OCI-LY7 (cell line): ENCODE results near the gene ADRA2B. TPM values are rescaled to one million over a fixed set of nuclear protein-coding genes. Genes with fewer than 3 reads are reported as not detected.

Experiments used
- BruUV-seq: library from RNA; stranded (reverse); fragments of 400-500 nt; replicated peaks from 2 replicates; lab custom pipeline; 2021; lab: Mats Ljungman, UMichigan
- CTCF ChIA-PET: fragments of 300-600 bp; sonication (Branson Sonifier 250); formaldehyde crosslinking; loops from one replicate; lab custom pipeline; 2022; ENCODE audit warnings: antibody characterized with exemption; ENCODE audit not compliant: unreplicated experiment; lab: Charles Lee
- POLR2A ChIA-PET: fragments of 300-600 bp; sonication (Branson Sonifier 250); formaldehyde crosslinking; loops from one replicate; lab custom pipeline; 2022; ENCODE audit warnings: antibody characterized with exemption; lab: Charles Lee
- DNase-seq: peaks from one replicate; pipeline ENCODE4 v3.0.0-alpha.2; 2015; ENCODE audit warnings: low spot score
- H2AFZ ChIP-seq: fragments of 200-600 bp; sonication (generic), shearing (Covaris generic); 2 replicates; pipeline ENCODE4 v1.6.1; 2014; ENCODE audit warnings: mild to moderate bottlenecking, antibody characterized with exemption, low read length, moderate library complexity
- H3K27ac ChIP-seq: fragments of 200-600 bp; sonication (generic); 2 replicates; pipeline ENCODE4 v1.5.1; 2014; ENCODE audit warnings: mixed run types, low read depth, mild to moderate bottlenecking, moderate library complexity, low read length, inconsistent platforms; ENCODE audit not compliant: poor library complexity, severe bottlenecking
- H3K36me3 ChIP-seq: fragments of 200-600 bp; sonication (generic); 2 replicates; pipeline ENCODE4 v1.6.1; 2014; ENCODE audit warnings: mild to moderate bottlenecking, antibody characterized with exemption, low read length, moderate library complexity, mixed read lengths; ENCODE audit not compliant: insufficient read depth
- H3K4me1 ChIP-seq: fragments of 200-600 bp; sonication (generic); 2 replicates; pipeline ENCODE4 v1.5.1; 2014; ENCODE audit warnings: mild to moderate bottlenecking, low read length; ENCODE audit not compliant: insufficient read depth, poor library complexity, severe bottlenecking
- H3K4me2 ChIP-seq: fragments of 200-600 bp; sonication (generic); 2 replicates; pipeline ENCODE4 v1.6.1; 2014; ENCODE audit warnings: mild to moderate bottlenecking, low read length
- H3K4me3 ChIP-seq: fragments of 200-600 bp; sonication (generic); 2 replicates; pipeline ENCODE4 v1.5.1; 2014; ENCODE audit warnings: mild to moderate bottlenecking, low read depth, low read length; ENCODE audit not compliant: poor library complexity, severe bottlenecking
- H3K79me2 ChIP-seq: fragments of 200-600 bp; sonication (generic); 2 replicates; pipeline ENCODE4 v1.6.1; 2016; ENCODE audit warnings: low read depth, mild to moderate bottlenecking, low read length, moderate library complexity, mixed read lengths; ENCODE audit not compliant: insufficient read depth
- H3K9me2 ChIP-seq: fragments of 200-600 bp; sonication (generic); 2 replicates; pipeline ENCODE4 v1.6.1; 2016; ENCODE audit warnings: mild to moderate bottlenecking, low read length, mixed read lengths; ENCODE audit not compliant: insufficient read depth
- H3K9me3 ChIP-seq: fragments of 200-600 bp; sonication (generic); 2 replicates; pipeline ENCODE4 v1.6.1; 2014; ENCODE audit warnings: mild to moderate bottlenecking, mixed run types, low read length, mixed read lengths
- H4K20me1 ChIP-seq: fragments of 200-600 bp; sonication (generic); 2 replicates; pipeline ENCODE4 v1.6.1; 2014; ENCODE audit warnings: mild to moderate bottlenecking, antibody characterized with exemption, low read length, moderate library complexity, mixed read lengths; ENCODE audit not compliant: insufficient read depth
- EZH2phosphoT487 ChIP-seq: fragments of 200-600 bp; sonication (generic); IDR thresholded peaks from 2 replicates; pipeline ENCODE4 v1.6.1; 2018; ENCODE audit warnings: low read depth, borderline replicate concordance, mild to moderate bottlenecking, mixed run types, antibody characterized with exemption, low read length, moderate library complexity, mixed read lengths
- intact Hi-C: fragments of 100-400 bp; cut with micrococcal nuclease; formaldehyde crosslinking; loops from one replicate; pipeline ENCODE4 v1.10.0; 2022; ENCODE audit not compliant: unreplicated experiment
- total RNA-seq, 2 experiments: library from RNA; depleted of rRNA in 1 of 2; stranded (reverse); fragments of >200 nt in 1 of 2; shearing (Covaris generic) in 1 of 2; gene quantifications; 2 replicates each; pipeline ENCODE4 v1.2.3, GENCODE V29; 2014 to 2022
- TF ChIP-seq, protein P1 (sequence below): fragments of 200-600 bp; sonication (generic); conservative IDR thresholded peaks from 2 replicates; pipeline ENCODE4 v1.5.1; 2014; ENCODE audit warnings: mild to moderate bottlenecking, antibody characterized with exemption, low read length, moderate library complexity, mixed read lengths

ADRA2B gene
- total RNA-seq, 2 experiments from 2014 or later, result 0.06 to 0.11 TPM

DNA sequence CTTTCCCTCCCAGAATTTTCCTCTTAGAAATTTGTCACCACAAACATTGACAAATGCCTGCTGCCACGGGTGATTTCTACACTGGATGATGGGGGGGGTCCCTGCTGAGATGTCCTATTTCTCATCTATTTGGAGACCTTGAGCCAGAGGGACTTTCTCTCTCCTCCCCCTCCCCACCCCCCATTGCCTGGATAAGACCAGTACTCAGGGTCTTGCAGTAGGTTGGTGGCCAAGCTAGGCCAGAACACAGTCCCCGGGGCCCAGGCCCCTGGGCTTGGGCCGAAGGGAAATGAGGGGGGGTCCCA is 29.4 kb upstream of the ADRA2B start:
- TF ChIP-seq EZH2phosphoT487, result no peak
- TF ChIP-seq, protein P1, sequence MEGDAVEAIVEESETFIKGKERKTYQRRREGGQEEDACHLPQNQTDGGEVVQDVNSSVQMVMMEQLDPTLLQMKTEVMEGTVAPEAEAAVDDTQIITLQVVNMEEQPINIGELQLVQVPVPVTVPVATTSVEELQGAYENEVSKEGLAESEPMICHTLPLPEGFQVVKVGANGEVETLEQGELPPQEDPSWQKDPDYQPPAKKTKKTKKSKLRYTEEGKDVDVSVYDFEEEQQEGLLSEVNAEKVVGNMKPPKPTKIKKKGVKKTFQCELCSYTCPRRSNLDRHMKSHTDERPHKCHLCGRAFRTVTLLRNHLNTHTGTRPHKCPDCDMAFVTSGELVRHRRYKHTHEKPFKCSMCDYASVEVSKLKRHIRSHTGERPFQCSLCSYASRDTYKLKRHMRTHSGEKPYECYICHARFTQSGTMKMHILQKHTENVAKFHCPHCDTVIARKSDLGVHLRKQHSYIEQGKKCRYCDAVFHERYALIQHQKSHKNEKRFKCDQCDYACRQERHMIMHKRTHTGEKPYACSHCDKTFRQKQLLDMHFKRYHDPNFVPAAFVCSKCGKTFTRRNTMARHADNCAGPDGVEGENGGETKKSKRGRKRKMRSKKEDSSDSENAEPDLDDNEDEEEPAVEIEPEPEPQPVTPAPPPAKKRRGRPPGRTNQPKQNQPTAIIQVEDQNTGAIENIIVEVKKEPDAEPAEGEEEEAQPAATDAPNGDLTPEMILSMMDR, result no peak
- BruUV-seq, result TSS peak; percentile 91
- H3K9me2 ChIP-seq, result no peaks in the 10 kb centered on the region
- H4K20me1 ChIP-seq, result no peaks in the 10 kb centered on the region
- H3K4me2 ChIP-seq, result peak overlapping the region; percentile 98
- H3K79me2 ChIP-seq, result peaks cover 29% of the 10 kb centered on the region
- H3K4me1 ChIP-seq, result peaks cover 73% of the 10 kb centered on the region
- intact Hi-C loops, result loop anchor here (1.0 kb wide), 2 partner anchors 18 to 120 kb away; partner anchors contain the start of gene TMEM127
- peak overlapping the region; percentile 97 for H3K4me3 ChIP-seq
- ChIA-PET CTCF (no interaction called here), POLR2A (interaction anchor here (0.8 to 3.1 kb wide), 3 partner anchors 11 to 29 kb away, joined by 3 to 10 read pairs (median 3); no protein-coding TSS in a partner anchor)
- peaks cover 33% of the 10 kb centered on the region for H3K36me3 ChIP-seq
- no peaks in the 10 kb centered on the region for H3K9me3 ChIP-seq
- H3K27ac ChIP-seq, result peak overlapping the region; percentile 97
- DNase-seq, result no peak
- no peak overlapping the region for H2AFZ ChIP-seq

DNA sequence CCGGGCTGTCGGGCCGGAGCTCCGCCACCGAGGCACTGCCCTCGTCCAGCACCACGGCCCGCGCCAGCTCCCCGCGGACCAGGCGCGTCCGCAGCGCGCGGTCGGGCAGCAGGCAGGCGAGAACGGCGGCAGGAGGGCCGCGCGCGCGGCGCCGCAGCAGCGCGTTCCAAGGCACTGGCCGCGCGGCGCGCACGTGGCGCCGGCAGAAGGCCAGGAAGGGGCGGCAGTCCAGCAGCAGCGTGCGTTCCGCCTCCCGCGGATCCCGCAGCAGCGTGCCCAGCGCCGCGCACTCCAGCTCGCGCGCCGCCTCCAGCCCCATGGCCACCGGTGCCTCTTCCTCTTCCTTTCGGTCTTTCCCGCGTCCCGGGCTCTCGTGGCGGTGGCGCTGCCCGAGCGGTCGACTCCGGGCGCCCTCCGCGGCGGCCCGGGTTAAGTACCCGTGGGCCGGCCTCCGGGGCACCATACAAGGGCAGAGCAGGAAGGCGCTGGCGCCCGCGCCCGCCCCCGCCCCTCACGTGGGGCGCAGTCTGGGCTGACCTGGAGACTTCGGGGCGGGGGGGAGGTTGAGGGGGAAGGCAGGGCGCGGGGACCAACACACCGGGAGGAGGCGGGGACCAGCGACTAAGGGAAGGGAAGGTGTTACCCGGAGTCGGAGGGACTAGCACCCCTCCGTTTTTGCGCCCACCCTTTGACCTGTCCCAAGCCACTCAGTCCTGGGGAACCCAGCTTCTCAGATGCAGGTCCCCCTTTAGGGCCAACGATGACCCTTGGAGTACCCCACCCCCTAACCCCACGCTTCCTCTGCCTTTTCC is 28.9 kb upstream of the ADRA2B start, which contains the start of gene DUSP2:
TSS of gene DUSP2 (minus strand) at position 405 of the 812 bp plus-strand sequence. CDS start at position 319, 86 bp downstream.
- Histone ChIP-seq H2AFZ (no peak within 1 kb of the TSS), H3K4me1 (peaks cover 68% of the 10 kb centered on the region), H3K9me3 (no peaks in the 10 kb centered on the region), H3K4me2 (peak within 1 kb of the TSS; percentile 98), H3K27ac (peak within 1 kb of the TSS; percentile 97), H3K36me3 (peaks cover 33% of the 10 kb centered on the region), H3K9me2 (no peaks in the 10 kb centered on the region), H3K4me3 (peak within 1 kb of the TSS; percentile 97), H3K79me2 (peaks cover 29% of the 10 kb centered on the region), H4K20me1 (no peaks in the 10 kb centered on the region)
- intact Hi-C loops, result loop anchor here (1.0 kb wide), 1 partner anchor 120 kb away; the partner anchor contains the start of gene TMEM127
- DNase-seq, result peak; percentile 90
- no TSS peak for BruUV-seq
- CTCF ChIA-PET, result interaction anchor here (3.7 kb wide), 1 partner anchor 28 kb away, joined by 22 read pairs; no protein-coding TSS in a partner anchor
- TF ChIP-seq, protein P1, result no peak
- POLR2A ChIA-PET, result interaction anchor here (0.8 to 3.1 kb wide), 3 partner anchors 11 to 30 kb away, joined by 3 to 10 read pairs (median 3); no protein-coding TSS in a partner anchor
